GM23338 (cell line): ENCODE measurements around the gene RINT1.

Source experiments
- CREB1 ChIP-seq: fragments of 250-450 bp; sonication (Bioruptor Pico); IDR thresholded peaks from 2 replicates; pipeline ENCODE4 v1.5.0; 2020; ENCODE audit warnings: low read depth, mild to moderate bottlenecking, moderate library complexity
- EZH2 ChIP-seq: fragments of 200-600 bp; sonication (generic); IDR thresholded peaks from one replicate; pipeline ENCODE4 v1.8.0; 2017; ENCODE audit warnings: antibody characterized with exemption, mild to moderate bottlenecking, low read depth; ENCODE audit not compliant: unreplicated experiment
- EZH2phosphoT487 ChIP-seq: fragments of 200-600 bp; sonication (generic); IDR thresholded peaks from one replicate; pipeline ENCODE4 v1.8.1; 2018; ENCODE audit warnings: antibody characterized with exemption; ENCODE audit not compliant: unreplicated experiment
- JUNB ChIP-seq: IDR thresholded peaks from one replicate; pipeline ENCODE4 v1.6.1; 2016; ENCODE audit warnings: antibody characterized with exemption; ENCODE audit not compliant: unreplicated experiment
- NANOG ChIP-seq: IDR thresholded peaks from 2 replicates; pipeline ENCODE4 v1.6.1; 2016; ENCODE audit warnings: antibody characterized with exemption, borderline replicate concordance
- POLR2AphosphoS5 ChIP-seq: IDR thresholded peaks from 2 replicates; pipeline ENCODE4 v1.6.1; 2016; ENCODE audit warnings: antibody characterized with exemption, low read depth
- STAT1 ChIP-seq: IDR thresholded peaks from one replicate; pipeline ENCODE4 v1.6.1; 2016; ENCODE audit warnings: antibody characterized with exemption; ENCODE audit not compliant: unreplicated experiment
- ZNF114 ChIP-seq: fragments of 250-450 bp; sonication (Bioruptor Pico); IDR thresholded peaks from 2 replicates; pipeline ENCODE4 v1.5.0; 2020; ENCODE audit warnings: mild to moderate bottlenecking, moderate library complexity
- ZNF331 ChIP-seq: fragments of 250-450 bp; sonication (Bioruptor Pico); IDR thresholded peaks from 2 replicates; pipeline ENCODE4 v1.5.0; 2020; ENCODE audit warnings: low read depth, mild to moderate bottlenecking, moderate library complexity
- TF ChIP-seq, protein P1 (sequence below), 2 experiments: fragments of 200-600 bp in 1 of 2; sonication (generic) in 1 of 2; conservative IDR thresholded peaks; 2 replicates each; pipeline versions ENCODE4 v1.5.1 to v1.6.1; 2016 to 2017; ENCODE audit warnings: antibody characterized with exemption in 2 of 2, low read depth in 2 of 2, mild to moderate bottlenecking in 2 of 2, moderate library complexity in 1 of 2
- TF ChIP-seq, protein P2 (sequence below): IDR thresholded peaks from one replicate; pipeline ENCODE4 v1.6.1; 2018; ENCODE audit warnings: antibody characterized with exemption; ENCODE audit not compliant: unreplicated experiment
- TF ChIP-seq, protein P3 (sequence below): IDR thresholded peaks from 2 replicates; pipeline ENCODE4 v1.6.1; 2016; ENCODE audit warnings: antibody characterized with exemption
- TF ChIP-seq, protein P4 (sequence below): fragments of 250-450 bp; sonication (Bioruptor Pico); IDR thresholded peaks from 2 replicates; pipeline ENCODE4 v1.5.0; 2020; ENCODE audit warnings: mild to moderate bottlenecking, moderate library complexity

DNA sequence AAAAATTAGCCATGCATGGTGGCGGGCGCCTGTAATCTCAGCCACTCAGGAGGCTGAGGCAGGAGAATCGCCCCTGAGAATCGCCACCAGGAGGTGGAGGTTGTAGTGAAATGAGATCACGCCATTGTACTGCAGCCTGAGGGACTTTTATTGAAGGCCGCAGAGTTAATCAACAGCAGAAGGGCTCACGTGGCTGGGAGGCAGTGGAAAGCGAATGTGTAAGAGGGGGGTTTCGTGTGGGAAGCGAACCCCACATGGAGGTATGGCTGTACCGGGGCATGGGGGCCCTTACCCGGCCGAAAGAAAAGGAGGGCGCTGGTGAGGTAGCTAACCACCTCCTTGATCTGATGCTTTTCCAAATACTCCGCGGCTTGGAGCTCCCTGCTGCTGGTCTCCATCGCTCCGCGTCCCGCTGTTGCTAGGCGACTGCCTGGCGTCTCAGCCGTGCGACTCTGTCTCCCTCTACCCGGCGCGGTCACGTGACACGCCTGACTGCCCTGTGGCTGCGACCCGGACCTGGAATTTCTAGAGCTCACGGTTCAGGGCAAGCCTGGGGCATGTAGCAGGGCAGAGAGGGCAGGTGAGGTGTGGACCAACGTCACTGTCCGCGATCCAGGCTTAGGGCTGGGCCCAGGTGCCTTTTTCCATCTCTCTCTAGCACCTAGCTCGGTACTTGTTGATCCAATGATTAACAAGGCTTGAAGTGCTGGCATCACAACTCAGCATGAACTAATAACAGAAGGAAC, 49.2 kb downstream of the RINT1 start, which contains the start of gene EFCAB10:
- TF ChIP-seq ZNF331 (CRISPR knock-in tag): no peak
- TF ChIP-seq, protein P1, sequence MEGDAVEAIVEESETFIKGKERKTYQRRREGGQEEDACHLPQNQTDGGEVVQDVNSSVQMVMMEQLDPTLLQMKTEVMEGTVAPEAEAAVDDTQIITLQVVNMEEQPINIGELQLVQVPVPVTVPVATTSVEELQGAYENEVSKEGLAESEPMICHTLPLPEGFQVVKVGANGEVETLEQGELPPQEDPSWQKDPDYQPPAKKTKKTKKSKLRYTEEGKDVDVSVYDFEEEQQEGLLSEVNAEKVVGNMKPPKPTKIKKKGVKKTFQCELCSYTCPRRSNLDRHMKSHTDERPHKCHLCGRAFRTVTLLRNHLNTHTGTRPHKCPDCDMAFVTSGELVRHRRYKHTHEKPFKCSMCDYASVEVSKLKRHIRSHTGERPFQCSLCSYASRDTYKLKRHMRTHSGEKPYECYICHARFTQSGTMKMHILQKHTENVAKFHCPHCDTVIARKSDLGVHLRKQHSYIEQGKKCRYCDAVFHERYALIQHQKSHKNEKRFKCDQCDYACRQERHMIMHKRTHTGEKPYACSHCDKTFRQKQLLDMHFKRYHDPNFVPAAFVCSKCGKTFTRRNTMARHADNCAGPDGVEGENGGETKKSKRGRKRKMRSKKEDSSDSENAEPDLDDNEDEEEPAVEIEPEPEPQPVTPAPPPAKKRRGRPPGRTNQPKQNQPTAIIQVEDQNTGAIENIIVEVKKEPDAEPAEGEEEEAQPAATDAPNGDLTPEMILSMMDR (conservative IDR thresholded peaks at IDR 0.05; ENCODE audit: low read depth in 2 of 2): peak; percentile 14 to 24; a peak in 2 of 4 replicates
- TF ChIP-seq EZH2: no peak
- TF ChIP-seq, protein P2, sequence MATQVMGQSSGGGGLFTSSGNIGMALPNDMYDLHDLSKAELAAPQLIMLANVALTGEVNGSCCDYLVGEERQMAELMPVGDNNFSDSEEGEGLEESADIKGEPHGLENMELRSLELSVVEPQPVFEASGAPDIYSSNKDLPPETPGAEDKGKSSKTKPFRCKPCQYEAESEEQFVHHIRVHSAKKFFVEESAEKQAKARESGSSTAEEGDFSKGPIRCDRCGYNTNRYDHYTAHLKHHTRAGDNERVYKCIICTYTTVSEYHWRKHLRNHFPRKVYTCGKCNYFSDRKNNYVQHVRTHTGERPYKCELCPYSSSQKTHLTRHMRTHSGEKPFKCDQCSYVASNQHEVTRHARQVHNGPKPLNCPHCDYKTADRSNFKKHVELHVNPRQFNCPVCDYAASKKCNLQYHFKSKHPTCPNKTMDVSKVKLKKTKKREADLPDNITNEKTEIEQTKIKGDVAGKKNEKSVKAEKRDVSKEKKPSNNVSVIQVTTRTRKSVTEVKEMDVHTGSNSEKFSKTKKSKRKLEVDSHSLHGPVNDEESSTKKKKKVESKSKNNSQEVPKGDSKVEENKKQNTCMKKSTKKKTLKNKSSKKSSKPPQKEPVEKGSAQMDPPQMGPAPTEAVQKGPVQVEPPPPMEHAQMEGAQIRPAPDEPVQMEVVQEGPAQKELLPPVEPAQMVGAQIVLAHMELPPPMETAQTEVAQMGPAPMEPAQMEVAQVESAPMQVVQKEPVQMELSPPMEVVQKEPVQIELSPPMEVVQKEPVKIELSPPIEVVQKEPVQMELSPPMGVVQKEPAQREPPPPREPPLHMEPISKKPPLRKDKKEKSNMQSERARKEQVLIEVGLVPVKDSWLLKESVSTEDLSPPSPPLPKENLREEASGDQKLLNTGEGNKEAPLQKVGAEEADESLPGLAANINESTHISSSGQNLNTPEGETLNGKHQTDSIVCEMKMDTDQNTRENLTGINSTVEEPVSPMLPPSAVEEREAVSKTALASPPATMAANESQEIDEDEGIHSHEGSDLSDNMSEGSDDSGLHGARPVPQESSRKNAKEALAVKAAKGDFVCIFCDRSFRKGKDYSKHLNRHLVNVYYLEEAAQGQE: no peak
- no peak for TF ChIP-seq NANOG
- no peak for TF ChIP-seq EZH2phosphoT487
- no peak for TF ChIP-seq ZNF114 (CRISPR knock-in tag)
- TF ChIP-seq CREB1 (CRISPR knock-in tag): peak; percentile 92
- TF ChIP-seq POLR2AphosphoS5: peak; percentile 77
- TF ChIP-seq, protein P3, sequence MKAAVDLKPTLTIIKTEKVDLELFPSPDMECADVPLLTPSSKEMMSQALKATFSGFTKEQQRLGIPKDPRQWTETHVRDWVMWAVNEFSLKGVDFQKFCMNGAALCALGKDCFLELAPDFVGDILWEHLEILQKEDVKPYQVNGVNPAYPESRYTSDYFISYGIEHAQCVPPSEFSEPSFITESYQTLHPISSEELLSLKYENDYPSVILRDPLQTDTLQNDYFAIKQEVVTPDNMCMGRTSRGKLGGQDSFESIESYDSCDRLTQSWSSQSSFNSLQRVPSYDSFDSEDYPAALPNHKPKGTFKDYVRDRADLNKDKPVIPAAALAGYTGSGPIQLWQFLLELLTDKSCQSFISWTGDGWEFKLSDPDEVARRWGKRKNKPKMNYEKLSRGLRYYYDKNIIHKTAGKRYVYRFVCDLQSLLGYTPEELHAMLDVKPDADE: no peak
- TF ChIP-seq, protein P4, sequence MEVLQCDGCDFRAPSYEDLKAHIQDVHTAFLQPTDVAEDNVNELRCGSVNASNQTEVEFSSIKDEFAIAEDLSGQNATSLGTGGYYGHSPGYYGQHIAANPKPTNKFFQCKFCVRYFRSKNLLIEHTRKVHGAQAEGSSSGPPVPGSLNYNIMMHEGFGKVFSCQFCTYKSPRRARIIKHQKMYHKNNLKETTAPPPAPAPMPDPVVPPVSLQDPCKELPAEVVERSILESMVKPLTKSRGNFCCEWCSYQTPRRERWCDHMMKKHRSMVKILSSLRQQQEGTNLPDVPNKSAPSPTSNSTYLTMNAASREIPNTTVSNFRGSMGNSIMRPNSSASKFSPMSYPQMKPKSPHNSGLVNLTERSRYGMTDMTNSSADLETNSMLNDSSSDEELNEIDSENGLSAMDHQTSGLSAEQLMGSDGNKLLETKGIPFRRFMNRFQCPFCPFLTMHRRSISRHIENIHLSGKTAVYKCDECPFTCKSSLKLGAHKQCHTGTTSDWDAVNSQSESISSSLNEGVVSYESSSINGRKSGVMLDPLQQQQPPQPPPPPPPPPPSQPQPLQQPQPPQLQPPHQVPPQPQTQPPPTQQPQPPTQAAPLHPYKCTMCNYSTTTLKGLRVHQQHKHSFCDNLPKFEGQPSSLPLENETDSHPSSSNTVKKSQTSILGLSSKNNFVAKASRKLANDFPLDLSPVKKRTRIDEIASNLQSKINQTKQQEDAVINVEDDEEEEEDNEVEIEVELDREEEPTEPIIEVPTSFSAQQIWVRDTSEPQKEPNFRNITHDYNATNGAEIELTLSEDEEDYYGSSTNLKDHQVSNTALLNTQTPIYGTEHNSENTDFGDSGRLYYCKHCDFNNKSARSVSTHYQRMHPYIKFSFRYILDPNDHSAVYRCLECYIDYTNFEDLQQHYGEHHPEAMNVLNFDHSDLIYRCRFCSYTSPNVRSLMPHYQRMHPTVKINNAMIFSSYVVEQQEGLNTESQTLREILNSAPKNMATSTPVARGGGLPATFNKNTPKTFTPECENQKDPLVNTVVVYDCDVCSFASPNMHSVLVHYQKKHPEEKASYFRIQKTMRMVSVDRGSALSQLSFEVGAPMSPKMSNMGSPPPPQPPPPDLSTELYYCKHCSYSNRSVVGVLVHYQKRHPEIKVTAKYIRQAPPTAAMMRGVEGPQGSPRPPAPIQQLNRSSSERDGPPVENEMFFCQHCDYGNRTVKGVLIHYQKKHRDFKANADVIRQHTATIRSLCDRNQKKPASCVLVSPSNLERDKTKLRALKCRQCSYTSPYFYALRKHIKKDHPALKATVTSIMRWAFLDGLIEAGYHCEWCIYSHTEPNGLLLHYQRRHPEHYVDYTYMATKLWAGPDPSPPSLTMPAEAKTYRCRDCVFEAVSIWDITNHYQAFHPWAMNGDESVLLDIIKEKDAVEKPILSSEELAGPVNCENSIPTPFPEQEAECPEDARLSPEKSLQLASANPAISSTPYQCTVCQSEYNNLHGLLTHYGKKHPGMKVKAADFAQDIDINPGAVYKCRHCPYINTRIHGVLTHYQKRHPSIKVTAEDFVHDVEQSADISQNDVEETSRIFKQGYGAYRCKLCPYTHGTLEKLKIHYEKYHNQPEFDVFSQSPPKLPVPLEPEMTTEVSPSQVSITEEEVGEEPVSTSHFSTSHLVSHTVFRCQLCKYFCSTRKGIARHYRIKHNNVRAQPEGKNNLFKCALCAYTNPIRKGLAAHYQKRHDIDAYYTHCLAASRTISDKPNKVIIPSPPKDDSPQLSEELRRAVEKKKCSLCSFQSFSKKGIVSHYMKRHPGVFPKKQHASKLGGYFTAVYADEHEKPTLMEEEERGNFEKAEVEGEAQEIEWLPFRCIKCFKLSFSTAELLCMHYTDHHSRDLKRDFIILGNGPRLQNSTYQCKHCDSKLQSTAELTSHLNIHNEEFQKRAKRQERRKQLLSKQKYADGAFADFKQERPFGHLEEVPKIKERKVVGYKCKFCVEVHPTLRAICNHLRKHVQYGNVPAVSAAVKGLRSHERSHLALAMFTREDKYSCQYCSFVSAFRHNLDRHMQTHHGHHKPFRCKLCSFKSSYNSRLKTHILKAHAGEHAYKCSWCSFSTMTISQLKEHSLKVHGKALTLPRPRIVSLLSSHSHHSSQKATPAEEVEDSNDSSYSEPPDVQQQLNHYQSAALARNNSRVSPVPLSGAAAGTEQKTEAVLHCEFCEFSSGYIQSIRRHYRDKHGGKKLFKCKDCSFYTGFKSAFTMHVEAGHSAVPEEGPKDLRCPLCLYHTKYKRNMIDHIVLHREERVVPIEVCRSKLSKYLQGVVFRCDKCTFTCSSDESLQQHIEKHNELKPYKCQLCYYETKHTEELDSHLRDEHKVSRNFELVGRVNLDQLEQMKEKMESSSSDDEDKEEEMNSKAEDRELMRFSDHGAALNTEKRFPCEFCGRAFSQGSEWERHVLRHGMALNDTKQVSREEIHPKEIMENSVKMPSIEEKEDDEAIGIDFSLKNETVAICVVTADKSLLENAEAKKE (CRISPR knock-in tag): no peak
- no peak for TF ChIP-seq JUNB
- no peak for TF ChIP-seq STAT1
